HCT116 (cell line): Measurements from ENCODE around the gene ZSCAN30. TPM values are rescaled to one million over a fixed set of nuclear protein-coding genes. Genes with fewer than 3 reads are reported as not detected.

ENCODE experiments used
- ATAC-seq: fragments of 200-7000 bp; cut with Tn5 transposase; 2 replicates; pipeline ENCODE4 v1.9.1; 2020; ENCODE audit warnings: mild to moderate bottlenecking, moderate library complexity
- BruUV-seq: library from RNA; stranded (reverse); fragments of 400-500 nt; replicated peaks from 2 replicates; lab custom pipeline; 2021; lab: Mats Ljungman, UMichigan
- CTCF ChIA-PET: fragments of 300-600 bp; sonication (Branson Sonifier 250); formaldehyde crosslinking; loops from one replicate; lab custom pipeline; 2021; ENCODE audit warnings: antibody characterized with exemption; lab: Charles Lee
- POLR2A ChIA-PET: fragments of 300-600, 350-600 bp; sonication (Branson Sonifier 250); formaldehyde crosslinking; loops from one replicate; lab custom pipeline; 2021; ENCODE audit warnings: antibody characterized with exemption; lab: Charles Lee
- RAD21 ChIA-PET, 2 experiments: fragments of 300-600 bp; sonication (Branson Sonifier 250); formaldehyde crosslinking; loops; one replicate each; lab custom pipeline; 2023; ENCODE audit warnings: low total read pairs in 2 of 2; ENCODE audit not compliant: uncharacterized antibody in 2 of 2, unreplicated experiment in 2 of 2, low non-redundant PET in 1 of 2; lab: Charles Lee
- DNase-seq: peaks from one replicate; pipeline ENCODE4 v3.0.0-alpha.2; 2010; ENCODE audit warnings: low read depth, low spot score
- H2AFZ ChIP-seq: fragments of 200-600 bp; shearing (Covaris generic), sonication (generic); 2 replicates; pipeline ENCODE4 v1.6.1; 2017; ENCODE audit warnings: low read depth, mixed run types, mixed read lengths, antibody characterized with exemption, low read length; ENCODE audit not compliant: poor library complexity, severe bottlenecking
- H3K27ac ChIP-seq: 2 replicates; pipeline ENCODE4 v1.5.1; 2012; ENCODE audit warnings: low read depth, low read length
- H3K27me3 ChIP-seq: fragments of 200-600 bp; sonication (generic); 2 replicates; pipeline ENCODE4 v1.6.1; 2016; ENCODE audit warnings: mixed run types, low read length, mixed read lengths; ENCODE audit not compliant: insufficient read depth
- H3K36me3 ChIP-seq, 2 experiments: fragments of 200-500 bp in 1 of 2; fragments of 200-600 bp in 1 of 2; sonication (Bioruptor generic) in 1 of 2; sonication (generic) in 1 of 2; 2 replicates each; pipeline versions ENCODE4 v1.5.1 to v1.6.1; 2014 to 2016; ENCODE audit warnings: low read length in 2 of 2, inconsistent platforms in 1 of 2, mixed read lengths in 1 of 2, mixed run types in 1 of 2; ENCODE audit not compliant: insufficient read depth in 2 of 2, control insufficient read depth in 1 of 2
- H3K4me1 ChIP-seq, 2 experiments: fragments of 200-600 bp in 1 of 2; sonication (generic) in 1 of 2; 2 replicates each; pipeline versions ENCODE4 v1.5.1 to v1.6.1; 2012 to 2017; ENCODE audit warnings: low read length in 2 of 2, inconsistent platforms in 1 of 2, mild to moderate bottlenecking in 1 of 2, mixed read lengths in 1 of 2, mixed run types in 1 of 2, moderate library complexity in 1 of 2; ENCODE audit not compliant: insufficient read depth in 2 of 2, control insufficient read depth in 1 of 2
- H3K4me2 ChIP-seq: fragments of 200-600 bp; sonication (generic); 2 replicates; pipeline ENCODE4 v1.6.1; 2017; ENCODE audit warnings: mixed run types, low read length, mixed read lengths
- H3K4me3 ChIP-seq, 2 experiments: fragments of 200-600 bp in 1 of 2; sonication (generic) in 1 of 2; replicated peaks in 1 of 2; 2 replicates each; pipeline ENCODE4 v1.5.1; 2011 to 2016; ENCODE audit warnings: low read length in 2 of 2, control low read depth in 1 of 2, low read depth in 1 of 2, mild to moderate bottlenecking in 1 of 2, mixed read lengths in 1 of 2, mixed run types in 1 of 2
- H3K79me2 ChIP-seq: fragments of 200-600 bp; sonication (generic); 2 replicates; pipeline ENCODE4 v1.6.1; 2017; ENCODE audit warnings: mild to moderate bottlenecking, mixed run types, low read length, moderate library complexity, mixed read lengths; ENCODE audit not compliant: insufficient read depth
- H3K9ac ChIP-seq: fragments of 200-600 bp; sonication (generic); 2 replicates; pipeline ENCODE4 v1.6.1; 2016; ENCODE audit warnings: low read length, mixed read lengths
- H3K9me2 ChIP-seq: fragments of 200-600 bp; sonication (generic), shearing (Covaris generic); 2 replicates; pipeline ENCODE4 v1.6.1; 2017; ENCODE audit warnings: mixed run types, mild to moderate bottlenecking, moderate library complexity; ENCODE audit not compliant: insufficient read depth
- H3K9me3 ChIP-seq, 2 experiments: fragments of 200-500 bp in 1 of 2; fragments of 200-600 bp in 1 of 2; sonication (Bioruptor generic) in 1 of 2; sonication (generic) in 1 of 2; 2 replicates each; pipeline ENCODE4 v1.6.1; 2014 to 2017; ENCODE audit warnings: low read length in 2 of 2, mixed read lengths in 2 of 2, inconsistent platforms in 1 of 2, low read depth in 1 of 2, mild to moderate bottlenecking in 1 of 2, mixed run types in 1 of 2, moderate library complexity in 1 of 2; ENCODE audit not compliant: control insufficient read depth in 1 of 2, insufficient read depth in 1 of 2
- H4K20me1 ChIP-seq: fragments of 200-600 bp; sonication (generic), shearing (Covaris generic); 2 replicates; pipeline ENCODE4 v1.6.1; 2017; ENCODE audit warnings: mixed run types, mild to moderate bottlenecking, moderate library complexity; ENCODE audit not compliant: insufficient read depth
- ATF3 ChIP-seq: IDR thresholded peaks from 2 replicates; pipeline ENCODE4 v1.6.1; 2012
- CBX3 ChIP-seq: IDR thresholded peaks from 2 replicates; pipeline ENCODE4 v1.6.1; 2012; ENCODE audit warnings: low read depth
- CEBPB ChIP-seq: IDR thresholded peaks from 2 replicates; pipeline ENCODE4 v1.6.1; 2012; ENCODE audit warnings: low read depth
- CTCF ChIP-seq, 3 experiments: fragments of 200-600 bp in 1 of 3; sonication (generic) in 1 of 3; IDR thresholded peaks in 2 of 3; conservative IDR thresholded peaks in 1 of 3; 2 replicates each; pipeline ENCODE4 v1.5.1; 2012 to 2017; ENCODE audit warnings: low read depth in 2 of 3, low read length in 2 of 3, antibody characterized with exemption in 1 of 3, borderline replicate concordance in 1 of 3, control low read depth in 1 of 3, mild to moderate bottlenecking in 1 of 3, mixed read lengths in 1 of 3, mixed run types in 1 of 3, moderate library complexity in 1 of 3; ENCODE audit not compliant: insufficient read depth in 1 of 3
- EGR1 ChIP-seq: IDR thresholded peaks from 2 replicates; pipeline ENCODE4 v1.6.1; 2012; ENCODE audit warnings: low read depth
- EZH2 ChIP-seq: fragments of 200-600 bp; sonication (generic); IDR thresholded peaks from 2 replicates; pipeline ENCODE4 v1.6.1; 2017; ENCODE audit warnings: antibody characterized with exemption, mixed run types
- EZH2phosphoT487 ChIP-seq: fragments of 200-600 bp; IDR thresholded peaks from 2 replicates; pipeline ENCODE4 v1.6.1; 2018; ENCODE audit warnings: antibody characterized with exemption, borderline replicate concordance
- FOSL1 ChIP-seq: IDR thresholded peaks from 2 replicates; pipeline ENCODE4 v1.6.1; 2012; ENCODE audit warnings: low read depth
- JUND ChIP-seq: IDR thresholded peaks from 2 replicates; pipeline ENCODE4 v1.6.1; 2012
- POLR2A ChIP-seq: IDR thresholded peaks from 2 replicates; pipeline ENCODE4 v1.7.0; 2011; ENCODE audit warnings: borderline replicate concordance; ENCODE audit not compliant: insufficient read depth, insufficient read length; ENCODE audit errors: extremely low read depth
- POLR2AphosphoS5 ChIP-seq: IDR thresholded peaks from 2 replicates; pipeline ENCODE4 v1.6.1; 2011; ENCODE audit warnings: mild to moderate bottlenecking, low read depth, low read length, moderate library complexity
- RAD21 ChIP-seq: IDR thresholded peaks from 2 replicates; pipeline ENCODE4 v1.6.1; 2012; ENCODE audit warnings: low read depth, mild to moderate bottlenecking
- REST ChIP-seq: IDR thresholded peaks from 2 replicates; pipeline ENCODE4 v1.6.1; 2012; ENCODE audit warnings: low read depth
- SIN3A ChIP-seq: IDR thresholded peaks from 2 replicates; pipeline ENCODE4 v1.6.1; 2012; ENCODE audit warnings: low read depth
- SP1 ChIP-seq: IDR thresholded peaks from 2 replicates; pipeline ENCODE4 v1.6.1; 2012; ENCODE audit warnings: low read depth
- SRF ChIP-seq: IDR thresholded peaks from 2 replicates; pipeline ENCODE4 v1.6.1; 2012; ENCODE audit warnings: low read depth
- YY1 ChIP-seq: IDR thresholded peaks from 2 replicates; pipeline ENCODE4 v1.6.1; 2011; ENCODE audit warnings: low read length, low read depth, moderate library complexity, mild to moderate bottlenecking; ENCODE audit not compliant: insufficient replicate concordance; ENCODE audit errors: extremely low read depth
- ZBTB33 ChIP-seq: IDR thresholded peaks from 2 replicates; pipeline ENCODE4 v1.6.1; 2011; ENCODE audit warnings: mild to moderate bottlenecking, low read length, moderate library complexity; ENCODE audit not compliant: insufficient replicate concordance; ENCODE audit errors: extremely low read depth
- ZFX ChIP-seq: fragments of 450-650 bp; IDR thresholded peaks from 2 replicates; pipeline ENCODE4 v1.6.1; 2017
- ZNF274 ChIP-seq: fragments of 200-500 bp; sonication (Bioruptor generic); IDR thresholded peaks from 2 replicates; pipeline ENCODE4 v1.6.1; 2014; ENCODE audit warnings: mild to moderate bottlenecking, low read depth, low read length, inconsistent platforms
- intact Hi-C: fragments of 100-400 bp; cut with micrococcal nuclease; formaldehyde crosslinking; loops from 2 replicates; pipeline ENCODE4 v1.10.0; 2022
- total RNA-seq: library from RNA; stranded (reverse); gene quantifications from one replicate; pipeline ENCODE4 v1.2.1, GENCODE V29; 2021; ENCODE audit not compliant: unreplicated experiment

The ZSCAN30 gene
- total RNA-seq, 1 experiment from 2014 or later = 11.5 TPM

GRCh38 chr18:35284841-35285240 is 5.2 kb downstream of the ZSCAN30 start:
- Histone ChIP-seq H3K27ac (no peak overlapping the region), H3K4me2 (no peak overlapping the region), H3K9me2 (no peaks in the 10 kb centered on the region), H3K27me3 (no peaks in the 10 kb centered on the region), H2AFZ (no peak overlapping the region), H3K9me3 (peaks cover 12 to 27% of the 10 kb centered on the region in 2 experiments; a peak in 3 of 4 replicates), H3K4me3 (no peak overlapping the region), H3K9ac (no peak overlapping the region), H3K4me1 (peaks cover 0 to 11% of the 10 kb centered on the region in 2 experiments; a peak in 2 of 4 replicates), H4K20me1 (no peaks in the 10 kb centered on the region), H3K79me2 (peaks cover 7% of the 10 kb centered on the region), H3K36me3 (no peaks in the 10 kb centered on the region; a peak in 1 of 4 replicates)
- CTCF ChIA-PET = no interaction called here
- RAD21 ChIA-PET = no interaction called here
- intact Hi-C loops = no loop called here
- POLR2A ChIA-PET = no interaction called here
- BruUV-seq = no TSS peak
- DNase-seq = no peak
- ATAC-seq = no peak
- TF ChIP-seq REST (no peak), POLR2A (no peak), EZH2 (no peak), CTCF (IDR thresholded peaks at IDR 0.05 in 2 of 3, conservative IDR thresholded peaks at IDR 0.05 in 1 of 3; ENCODE audit: borderline replicate concordance in 1 of 3, insufficient read depth in 1 of 3, low read depth in 2 of 3, low read length in 2 of 3) (no peak), ATF3 (no peak), RAD21 (no peak), YY1 (no peak), JUND (no peak), ZBTB33 (no peak), EGR1 (no peak), ZFX (no peak), POLR2AphosphoS5 (no peak), SP1 (no peak), CEBPB (no peak), ZNF274 (no peak), CBX3 (no peak), EZH2phosphoT487 (no peak), SIN3A (no peak), SRF (no peak), FOSL1 (no peak)
